Breast epithelium (tissue), 4 donors: Measurements from ENCODE around the gene TRPV4. TPM values are rescaled to one million over a fixed set of nuclear protein-coding genes. Genes with fewer than 3 reads are reported as not detected.

Experiments used
- DNase-seq, 2 donors: peaks; one replicate each; pipeline ENCODE4 v3.0.0-alpha.2; 2019; ENCODE audit warnings: low spot score in 2 of 2
- H3K27ac ChIP-seq, 2 donors: fragments of 200-600 bp; sonication (generic) in 1 of 2; one replicate each; pipeline ENCODE4 v1.5.1; 2016 to 2019; ENCODE audit warnings: mild to moderate bottlenecking in 1 of 2
- H3K27me3 ChIP-seq, 2 donors: fragments of 200-600 bp; sonication (generic) in 1 of 2; one replicate each; pipeline versions ENCODE4 v1.5.1 to v1.6.0; 2017 to 2019; ENCODE audit warnings: control low read depth in 1 of 2, mild to moderate bottlenecking in 1 of 2
- H3K36me3 ChIP-seq: fragments of 200-600 bp; one replicate; pipeline ENCODE4 v1.5.1; 2019
- H3K4me1 ChIP-seq, 2 donors: fragments of 200-600 bp; sonication (generic); one replicate each; pipeline ENCODE4 v1.5.1; 2016 to 2019; ENCODE audit warnings: control low read depth in 1 of 2
- H3K4me3 ChIP-seq, 3 donors: fragments of 200-600 bp; sonication (generic); 1 replicate in 2 of 3; 2 replicates in 1 of 3; pipeline ENCODE4 v1.5.1; 2016 to 2019; ENCODE audit warnings: mild to moderate bottlenecking in 3 of 3, moderate library complexity in 2 of 3
- H3K9me3 ChIP-seq, 2 donors: fragments of 200-600 bp; sonication (generic) in 1 of 2; one replicate each; pipeline ENCODE4 v1.5.1; 2016 to 2019; ENCODE audit warnings: control low read depth in 1 of 2
- CTCF ChIP-seq, 3 donors: fragments of 450-650 bp; IDR thresholded peaks; one replicate each; pipeline ENCODE4 v1.5.1; 2016 to 2017; ENCODE audit warnings: antibody characterized with exemption in 3 of 3, mild to moderate bottlenecking in 3 of 3, moderate library complexity in 3 of 3
- POLR2A ChIP-seq: fragments of 450-650 bp; IDR thresholded peaks from one replicate; pipeline ENCODE4 v1.6.1; 2016; ENCODE audit warnings: antibody characterized with exemption, mild to moderate bottlenecking, moderate library complexity
- POLR2AphosphoS5 ChIP-seq, 3 donors: sonication (generic); formaldehyde crosslinking; IDR thresholded peaks; one replicate each; pipeline ENCODE4 v1.6.1; 2017; ENCODE audit warnings: antibody characterized with exemption in 3 of 3
- intact Hi-C: fragments of 100-400 bp; cut with DNase I; formaldehyde crosslinking; loops from one replicate; pipeline ENCODE4 v1.15.1; 2023; ENCODE audit warnings: low total_unique reads
- total RNA-seq, 3 donors: library from RNA; depleted of rRNA; stranded (reverse); fragments of >200 nt; gene quantifications; one replicate each; pipeline ENCODE4 v1.1.0, GENCODE V29; 2016

Gene TRPV4
- total RNA-seq, 3 donors from 2014 or later = 0.64 to 6.4 (median 2.0) TPM

DNA sequence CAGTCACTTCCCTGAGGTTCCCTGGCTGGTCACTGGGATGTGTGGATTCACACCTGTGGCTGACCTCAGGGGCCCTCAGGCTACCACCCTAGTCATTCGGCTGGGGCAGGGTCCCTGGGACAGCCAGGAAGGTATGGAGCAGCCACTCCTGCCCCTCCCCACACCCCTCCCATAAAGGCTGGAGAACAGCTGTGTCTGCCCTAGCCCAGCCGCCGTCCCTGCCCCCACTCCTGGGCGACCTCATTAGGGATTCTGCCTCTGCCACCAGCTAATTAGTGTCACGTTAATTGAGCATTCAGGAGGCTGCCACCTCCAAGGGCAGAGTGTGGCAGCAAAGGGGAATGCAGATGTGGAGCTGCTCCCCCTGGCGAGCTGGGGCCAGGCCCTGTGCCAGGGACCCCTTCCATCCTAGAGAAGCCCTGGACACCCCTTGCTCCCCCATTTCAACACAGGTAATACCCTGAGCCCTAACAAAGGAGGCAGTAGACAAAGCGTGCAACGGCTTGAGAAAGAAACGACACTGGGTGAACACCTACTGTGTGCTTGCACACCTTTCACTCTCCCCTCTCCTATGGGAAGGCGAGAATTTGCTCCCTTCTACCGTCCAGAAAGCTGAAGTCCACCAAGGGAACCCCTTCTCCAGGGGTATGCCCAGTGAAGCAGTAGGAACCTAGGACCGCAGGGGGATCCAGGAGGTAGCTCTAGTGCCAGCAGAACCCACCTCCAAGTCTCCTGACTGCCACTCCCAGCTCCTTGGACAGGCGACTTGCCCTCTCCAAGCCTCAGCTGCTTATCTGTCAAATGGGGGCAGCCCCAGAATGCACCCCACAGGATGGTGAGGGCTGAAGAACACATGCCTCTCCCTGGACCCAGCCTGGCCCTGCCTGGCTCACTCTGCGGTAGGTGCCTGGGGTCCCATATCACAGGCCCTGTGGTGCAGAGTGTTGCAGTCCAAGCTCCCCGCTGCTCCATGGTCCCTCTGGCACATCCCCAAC lies 74.5 kb downstream of the TRPV4 start:
- Histone ChIP-seq H3K4me1 (no peaks in the 10 kb centered on the region), H3K9me3 (peaks cover 6 to 12% of the 10 kb centered on the region in 2 donors), H3K36me3 (no peaks in the 10 kb centered on the region), H3K4me3 (no peak overlapping the region), H3K27me3 (no peaks in the 10 kb centered on the region), H3K27ac (no peak overlapping the region)
- TF ChIP-seq CTCF (IDR thresholded peaks at IDR 0.05) (no peak), POLR2AphosphoS5 (IDR thresholded peaks at IDR 0.05) (no peak), POLR2A (no peak)
- DNase-seq = peak in 1 of 2 donors; percentile 31
- intact Hi-C loops = no loop called here

GRCh38 chr12:109757671-109758265 lies 75.4 kb downstream of the TRPV4 start:
- peaks cover 0 to 8% of the 10 kb centered on the region in 2 donors for H3K9me3 ChIP-seq
- DNase-seq = peak in 1 of 2 donors; percentile 15

DNA sequence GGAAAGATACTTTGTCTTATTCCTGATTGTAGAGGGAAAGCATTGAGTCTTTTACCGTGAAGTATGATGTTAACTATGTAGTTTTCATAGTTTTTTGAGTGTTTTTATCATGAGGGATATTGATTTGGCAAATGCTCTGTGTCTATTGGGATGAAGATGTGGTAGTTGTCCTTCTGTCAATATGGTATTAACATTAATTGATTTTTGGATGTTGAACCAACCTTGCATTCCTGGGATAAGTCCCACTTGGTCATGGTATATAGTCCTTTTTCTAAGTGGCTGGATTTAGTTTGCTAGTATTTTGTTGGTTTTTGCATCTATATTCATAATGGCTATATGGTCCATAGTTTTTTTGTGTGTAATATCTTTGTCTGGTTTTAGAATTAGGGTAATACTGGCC lies 76.7 kb downstream of the TRPV4 start:
- TF ChIP-seq CTCF (IDR thresholded peaks at IDR 0.05) (no peak), POLR2AphosphoS5 (IDR thresholded peaks at IDR 0.05) (no peak), POLR2A (no peak)
- Histone ChIP-seq H3K9me3 (peaks cover 0 to 8% of the 10 kb centered on the region in 2 donors), H3K4me1 (no peaks in the 10 kb centered on the region), H3K36me3 (no peaks in the 10 kb centered on the region), H3K27ac (no peak overlapping the region), H3K4me3 (no peak overlapping the region), H3K27me3 (no peaks in the 10 kb centered on the region)
- intact Hi-C loops = no loop called here
- no peak for DNase-seq

More at GRCh38 chr12:109757671-109758265, 75.4 kb downstream of the TRPV4 start:
- intact Hi-C loops = no loop called here
- TF ChIP-seq POLR2AphosphoS5 (IDR thresholded peaks at IDR 0.05) (no peak), POLR2A (no peak), CTCF (IDR thresholded peaks at IDR 0.05) (no peak)
- H3K27me3 ChIP-seq = no peaks in the 10 kb centered on the region
- H3K4me1 ChIP-seq = no peaks in the 10 kb centered on the region
- H3K4me3 ChIP-seq = no peak overlapping the region
- H3K36me3 ChIP-seq = no peaks in the 10 kb centered on the region
- no peak overlapping the region for H3K27ac ChIP-seq

- peaks cover 0 to 8% of the 10 kb centered on the region in 2 donors for H3K9me3 ChIP-seq
- DNase-seq = peak in 1 of 2 donors; percentile 24
- H3K4me1 ChIP-seq = no peaks in the 10 kb centered on the region
- H3K27ac ChIP-seq = no peak overlapping the region
- TF ChIP-seq POLR2AphosphoS5 (IDR thresholded peaks at IDR 0.05) = no peak
- no peak for TF ChIP-seq POLR2A
- no peak for TF ChIP-seq CTCF (IDR thresholded peaks at IDR 0.05)
- no peaks in the 10 kb centered on the region for H3K27me3 ChIP-seq
- H3K4me3 ChIP-seq = no peak overlapping the region
- intact Hi-C loops = no loop called here
- H3K36me3 ChIP-seq = no peaks in the 10 kb centered on the region
Measured at GRCh38 chr12:109753959-109754358, 79.2 kb downstream of the TRPV4 start.

DNA sequence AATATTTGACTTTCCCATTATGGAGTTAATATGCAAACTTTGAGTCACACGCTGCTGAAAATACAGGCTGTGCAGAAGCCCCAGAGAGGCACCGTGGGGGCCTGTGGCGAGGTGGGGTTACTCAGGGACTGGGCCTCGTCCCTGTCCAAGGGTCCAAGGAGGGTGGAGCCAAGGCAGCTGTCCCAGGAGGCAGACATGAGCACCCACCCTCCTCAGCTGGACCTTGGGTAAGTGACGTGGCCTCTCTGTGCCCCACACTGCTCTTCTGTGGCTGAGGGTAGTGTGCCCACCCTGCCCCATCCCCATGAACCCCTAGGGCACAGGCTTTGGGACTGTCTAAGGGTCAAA lies 80.2 kb downstream of the TRPV4 start:
- TF ChIP-seq POLR2AphosphoS5 (IDR thresholded peaks at IDR 0.05) = no peak
- TF ChIP-seq POLR2A = no peak
- TF ChIP-seq CTCF (IDR thresholded peaks at IDR 0.05) = no peak
- no peak for DNase-seq
- Histone ChIP-seq H3K27ac (peak overlapping the region in 1 of 2 donors; percentile 50), H3K9me3 (peaks cover 0 to 8% of the 10 kb centered on the region in 2 donors), H3K4me3 (no peak overlapping the region), H3K36me3 (no peaks in the 10 kb centered on the region), H3K27me3 (no peaks in the 10 kb centered on the region), H3K4me1 (no peaks in the 10 kb centered on the region)
- intact Hi-C loops = no loop called here
